NCI-H2171 treated with DMSO at 0.1 percent for 48 hours (cell line): ENCODE measurements around the gene CCDC170.

Source experiments
- DNase-seq: peaks from one replicate; lab custom pipeline; 2025; lab: John Stamatoyannopoulos, UW

Gene CCDC170

DNA sequence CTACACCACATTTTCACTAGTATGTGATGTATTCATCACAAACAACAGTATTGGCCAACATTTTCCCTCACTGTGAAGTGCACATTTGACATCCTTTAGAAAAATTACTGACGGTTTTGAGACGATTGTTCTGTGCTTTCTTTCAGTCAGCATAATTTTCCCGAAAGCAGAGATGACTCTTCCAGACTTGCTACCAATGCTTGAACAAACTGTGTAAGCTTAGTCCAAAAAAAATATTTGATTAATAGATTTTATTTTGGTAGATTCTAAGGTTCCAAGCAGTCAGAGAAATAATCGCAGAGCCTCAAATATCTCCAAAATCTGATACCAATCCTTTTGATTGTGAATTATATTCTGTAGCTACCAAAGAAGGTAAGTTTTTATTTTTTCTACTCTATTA lies 162.6 kb downstream of the CCDC170 start:
- no peak for DNase-seq

- DNase-seq, result no peak
Measured at GRCh38 chr6:151658091-151658490, 164.3 kb downstream of the CCDC170 start.

GRCh38 chr6:151659212-151659611 lies 165.4 kb downstream of the CCDC170 start:
- DNase-seq, result no peak

GRCh38 chr6:151661509-151661908 lies 167.7 kb downstream of the CCDC170 start:
- no peak for DNase-seq

- DNase-seq, result no peak
Measured at GRCh38 chr6:151661928-151662327, 168.1 kb downstream of the CCDC170 start.

DNA sequence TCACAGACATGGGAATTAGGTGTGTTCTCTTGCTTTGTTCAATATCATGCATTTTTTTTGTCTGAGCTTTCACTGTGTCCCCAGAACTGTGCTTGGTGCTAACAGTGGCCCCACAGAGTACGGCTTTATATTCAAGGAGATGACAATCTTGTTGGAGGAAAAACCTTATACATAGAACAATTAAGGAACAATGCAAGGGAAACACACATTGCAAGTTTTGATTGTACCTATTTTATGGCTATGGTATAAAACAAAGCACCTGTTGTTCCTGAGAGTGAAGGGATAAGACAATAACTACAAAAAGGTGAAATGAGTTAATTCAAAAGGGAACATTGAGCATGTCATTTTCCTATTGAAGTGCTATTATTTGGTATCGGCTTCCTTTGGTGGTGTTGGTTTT lies 169.7 kb downstream of the CCDC170 start:
- DNase-seq, result no peak

DNA sequence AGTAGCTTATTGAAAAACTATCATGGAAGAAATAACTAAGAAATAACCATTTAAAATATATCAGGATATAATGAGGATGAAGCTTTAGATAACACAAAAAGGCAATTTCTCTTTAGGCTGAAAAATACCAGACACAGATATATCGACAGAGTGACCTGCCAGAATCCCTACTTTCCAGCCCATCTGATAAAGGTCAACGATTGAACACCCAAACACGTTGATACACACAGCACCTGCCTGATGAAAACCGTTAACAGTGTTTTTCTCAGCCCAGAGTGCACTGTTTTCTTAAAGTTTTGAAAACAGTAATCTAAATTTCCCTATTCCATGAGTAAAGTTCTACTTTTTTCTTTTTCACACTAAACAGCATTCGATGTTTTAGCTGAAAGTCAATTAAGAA lies 170.6 kb downstream of the CCDC170 start:
- DNase-seq, result no peak

DNA sequence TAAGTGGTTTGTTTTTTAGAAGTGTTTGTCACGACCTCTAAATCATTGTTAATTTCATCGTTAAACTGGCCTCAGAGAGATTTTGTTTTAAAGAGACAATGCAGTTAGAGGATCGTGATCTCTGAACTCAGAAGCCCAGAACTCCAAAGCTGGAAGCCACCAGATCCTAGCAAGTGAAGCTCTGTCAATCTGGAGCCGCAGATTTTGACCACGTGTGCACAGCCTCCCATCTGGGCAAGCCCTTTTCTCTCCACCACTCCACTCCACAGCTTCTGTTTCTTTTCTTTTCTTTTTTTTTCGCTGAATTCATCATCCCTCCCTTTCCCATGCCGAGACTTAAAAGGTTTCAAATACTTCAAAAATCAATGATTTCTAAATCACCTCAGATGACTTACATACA lies 171.5 kb downstream of the CCDC170 start:
- no peak for DNase-seq

- DNase-seq, result no peak
Measured at GRCh38 chr6:151666526-151666925, 172.7 kb downstream of the CCDC170 start.

GRCh38 chr6:151669208-151669560 lies 175.4 kb downstream of the CCDC170 start:
- DNase-seq, result no peak

- no peak for DNase-seq
Measured at GRCh38 chr6:151670116-151670515, 176.3 kb downstream of the CCDC170 start.
